ENCODE measurements around the gene OVCA2.

OVCA2 gene

GRCh38 chr17:2041561-2042389 is at the start of gene OVCA2:
Gene OVCA2, plus strand, starts transcription at chr17:2042022. Its CDS starts 26 bp downstream, at chr17:2042048.
- Histone ChIP-seq H3K27me3 (ENCODE audit: insufficient read depth, low read depth) (no peaks in the 10 kb centered on the region), H3K27ac (peak within 1 kb of the TSS; percentile 48; the same call in 1 of the 2 replicates), H3K4me1 (ENCODE audit: low read depth, poor library complexity, severe bottlenecking) (peaks cover 12% of the 10 kb centered on the region), H4K20me1 (ENCODE audit: insufficient read depth) (no peaks in the 10 kb centered on the region), H3K9ac (peak within 1 kb of the TSS; percentile 69; the same call in 1 of the 2 replicates), H2AFZ (ENCODE audit: low read depth) (peak within 1 kb of the TSS; percentile 52), H3K4me2 (peak within 1 kb of the TSS; percentile 84), H3K4me3 (IDR thresholded peaks at IDR 0.05; ENCODE audit: insufficient read depth, low read depth, low read length) (no peak within 1 kb of the TSS), H3K79me2 (ENCODE audit: insufficient read depth, low read depth) (no peaks in the 10 kb centered on the region), H3K36me3 (ENCODE audit: insufficient read depth) (no peaks in the 10 kb centered on the region)
- peak; percentile 39; the same call in 1 of the 2 replicates for TF ChIP-seq CTCF (conservative IDR thresholded peaks at IDR 0.05; ENCODE audit: low read depth, low read length)

GRCh38 chr17:1992541-1992940 is 49.3 kb upstream of the OVCA2 start:
- no peaks in the 10 kb centered on the region for H3K4me1 ChIP-seq (ENCODE audit: low read depth, poor library complexity, severe bottlenecking)
- H2AFZ ChIP-seq (ENCODE audit: low read depth) = no peak overlapping the region
- no peak overlapping the region for H3K27ac ChIP-seq
- TF ChIP-seq CTCF (conservative IDR thresholded peaks at IDR 0.05; ENCODE audit: low read depth, low read length) = no peak
- H3K79me2 ChIP-seq (ENCODE audit: insufficient read depth, low read depth) = no peaks in the 10 kb centered on the region
- H3K4me3 ChIP-seq (IDR thresholded peaks at IDR 0.05; ENCODE audit: insufficient read depth, low read depth, low read length) = no peak overlapping the region
- H3K9ac ChIP-seq = no peak overlapping the region
- no peaks in the 10 kb centered on the region for H4K20me1 ChIP-seq (ENCODE audit: insufficient read depth)
- no peak overlapping the region for H3K4me2 ChIP-seq
- no peaks in the 10 kb centered on the region for H3K36me3 ChIP-seq (ENCODE audit: insufficient read depth)
- H3K27me3 ChIP-seq (ENCODE audit: insufficient read depth, low read depth) = peaks cover 5% of the 10 kb centered on the region; the same call in 1 of the 2 replicates

- Histone ChIP-seq H4K20me1 (ENCODE audit: insufficient read depth) (no peaks in the 10 kb centered on the region), H2AFZ (ENCODE audit: low read depth) (no peak overlapping the region), H3K27me3 (ENCODE audit: insufficient read depth, low read depth) (peaks cover 2% of the 10 kb centered on the region; the same call in 1 of the 2 replicates), H3K4me1 (ENCODE audit: low read depth, poor library complexity, severe bottlenecking) (peaks cover 5% of the 10 kb centered on the region), H3K4me2 (no peak overlapping the region), H3K27ac (no peak overlapping the region), H3K4me3 (IDR thresholded peaks at IDR 0.05; ENCODE audit: insufficient read depth, low read depth, low read length) (no peak overlapping the region), H3K36me3 (ENCODE audit: insufficient read depth) (no peaks in the 10 kb centered on the region), H3K9ac (no peak overlapping the region), H3K79me2 (ENCODE audit: insufficient read depth, low read depth) (no peaks in the 10 kb centered on the region)
- no peak for TF ChIP-seq CTCF (conservative IDR thresholded peaks at IDR 0.05; ENCODE audit: low read depth, low read length)
Observed at GRCh38 chr17:1994707-1995106, 47.1 kb upstream of the OVCA2 start.

- H3K27me3 ChIP-seq (ENCODE audit: insufficient read depth, low read depth) = 0 out of 2 replicates have a peak, but pooled peaks cover 2% of the 10 kb centered on the region
- no peak overlapping the region for H2AFZ ChIP-seq (ENCODE audit: low read depth)
- H3K9ac ChIP-seq = no peak overlapping the region
- H3K4me3 ChIP-seq (IDR thresholded peaks at IDR 0.05; ENCODE audit: insufficient read depth, low read depth, low read length) = no peak overlapping the region
- no peaks in the 10 kb centered on the region for H4K20me1 ChIP-seq (ENCODE audit: insufficient read depth)
- no peak overlapping the region for H3K27ac ChIP-seq
- no peaks in the 10 kb centered on the region for H3K36me3 ChIP-seq (ENCODE audit: insufficient read depth)
- TF ChIP-seq CTCF (conservative IDR thresholded peaks at IDR 0.05; ENCODE audit: low read depth, low read length) = no peak
- peaks cover 11% of the 10 kb centered on the region for H3K4me1 ChIP-seq (ENCODE audit: low read depth, poor library complexity, severe bottlenecking)
- H3K79me2 ChIP-seq (ENCODE audit: insufficient read depth, low read depth) = no peaks in the 10 kb centered on the region
- H3K4me2 ChIP-seq = no peak overlapping the region
Observed at GRCh38 chr17:1995321-1995892, 46.4 kb upstream of the OVCA2 start.

All from KMS-11 (cell line).